ENCODE measurements around the gene BRIP1.
"Not testable (repeated sequence)": the region's sequence is repeated elsewhere in the genome, so short reads cannot be mapped to it uniquely, and the experiment has no call there.

Gene BRIP1

DNA sequence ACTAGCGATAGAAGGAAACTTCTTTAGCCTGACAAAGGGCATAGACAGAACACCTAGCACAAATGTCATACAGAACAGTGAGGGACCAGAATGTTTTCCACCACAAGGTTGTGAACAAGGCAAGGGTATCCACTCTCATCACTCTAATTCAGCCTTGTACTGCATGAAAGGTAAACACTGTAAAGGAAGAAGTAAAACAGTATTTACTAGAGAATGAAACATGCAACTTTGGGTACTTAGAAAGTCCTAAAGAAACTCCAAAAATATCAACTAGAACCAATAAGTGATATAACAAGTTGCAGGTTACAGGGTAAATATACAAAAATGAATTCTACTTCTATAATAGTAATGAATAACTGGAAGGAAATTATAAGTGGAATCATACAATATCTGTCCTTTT lies 32.2 kb downstream of the BRIP1 start:
- no peak for DNase-seq (ENCODE audit: low read depth in 2 of 3, low spot score in 2 of 3)

GRCh38 chr17:61828694-61829093 lies 34.6 kb downstream of the BRIP1 start:
- no peak for DNase-seq (ENCODE audit: low read depth in 2 of 3, low spot score in 2 of 3)

GRCh38 chr17:61827649-61828395 lies 35.5 kb downstream of the BRIP1 start:
- DNase-seq (ENCODE audit: low read depth in 2 of 3, low spot score in 2 of 3), result no peak

GRCh38 chr17:61826866-61827265 lies 36.5 kb downstream of the BRIP1 start:
- not testable (repeated sequence) for DNase-seq (ENCODE audit: low read depth in 2 of 3, low spot score in 2 of 3)

DNA sequence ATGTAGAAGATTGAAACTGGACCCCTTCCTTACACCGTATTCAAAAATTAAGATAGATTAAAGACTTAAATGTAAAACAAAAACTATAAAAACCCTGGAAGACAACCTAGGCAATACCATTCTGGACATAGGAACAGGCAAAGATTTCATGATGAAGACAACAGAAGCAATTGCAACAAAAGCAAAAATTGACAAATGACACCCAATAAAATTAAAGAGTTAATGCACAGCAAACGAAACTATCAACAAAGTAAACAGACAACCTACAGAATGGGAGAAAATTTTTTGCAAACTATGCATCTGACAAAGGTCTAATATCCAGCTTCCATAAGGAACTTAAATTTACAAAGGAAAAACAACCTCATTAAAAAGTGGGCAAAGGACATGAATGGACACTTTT lies 37.1 kb downstream of the BRIP1 start:
- DNase-seq (ENCODE audit: low read depth in 2 of 3, low spot score in 2 of 3), result not testable (repeated sequence)

DNA sequence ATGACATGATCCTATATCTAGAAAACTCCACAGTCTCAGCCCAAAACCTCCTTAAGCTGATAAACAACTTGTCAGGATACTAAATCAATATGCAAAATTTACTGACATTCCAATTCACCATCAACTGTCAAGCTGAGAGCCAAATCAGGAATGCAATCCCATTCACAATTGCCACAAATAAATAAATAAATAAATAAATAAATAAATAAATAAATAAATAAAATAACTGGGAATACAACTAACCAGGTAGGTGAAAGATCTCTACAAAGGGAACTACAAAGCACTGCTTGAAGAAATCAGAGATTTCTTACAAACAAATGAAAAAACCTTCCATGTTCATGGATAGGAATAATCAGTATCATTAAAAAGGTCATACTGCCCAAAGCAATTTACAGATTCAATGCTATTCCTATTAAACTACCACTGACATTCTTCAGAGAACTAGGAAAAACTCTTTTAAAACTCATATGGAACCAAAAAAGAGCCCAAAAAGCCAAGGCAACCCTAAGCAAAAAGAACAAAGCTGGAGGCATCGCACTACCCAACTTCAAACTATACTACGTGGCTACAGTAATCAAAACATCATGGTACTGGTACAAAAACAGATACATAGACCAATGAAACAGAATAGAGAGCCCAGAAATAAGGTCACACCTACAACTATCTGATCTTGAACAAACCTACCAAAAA lies 37.7 kb downstream of the BRIP1 start:
- no peak for DNase-seq (ENCODE audit: low read depth in 2 of 3, low spot score in 2 of 3)

GRCh38 chr17:61822326-61823285 lies 40.7 kb downstream of the BRIP1 start:
- no peak for DNase-seq (ENCODE audit: low read depth in 2 of 3, low spot score in 2 of 3)

GRCh38 chr17:61821655-61822054 lies 41.7 kb downstream of the BRIP1 start:
- no peak for DNase-seq (ENCODE audit: low read depth in 2 of 3, low spot score in 2 of 3)

DNA sequence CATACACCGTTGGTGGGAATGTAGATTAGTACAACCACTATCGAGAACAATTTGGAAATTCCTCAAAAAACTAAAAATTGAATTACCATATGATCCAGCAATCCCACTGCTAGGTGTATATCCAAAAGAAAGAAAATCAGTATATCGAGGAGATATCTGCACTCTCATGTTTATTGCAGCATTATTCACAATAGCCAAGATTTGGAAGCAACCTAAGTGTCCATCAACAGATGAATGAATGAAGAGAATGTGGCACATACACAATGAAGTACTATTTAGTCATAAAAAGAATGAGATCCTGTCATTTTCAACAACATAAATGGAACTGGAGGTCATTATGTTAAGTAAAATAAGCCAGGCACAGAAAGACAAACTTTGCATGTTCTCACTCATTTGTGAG lies 44.1 kb downstream of the BRIP1 start:
- DNase-seq (ENCODE audit: low read depth in 2 of 3, low spot score in 2 of 3), result not testable (repeated sequence)

GRCh38 chr17:61818225-61818624 lies 45.1 kb downstream of the BRIP1 start:
- no peak for DNase-seq (ENCODE audit: low read depth in 2 of 3, low spot score in 2 of 3)

DNA sequence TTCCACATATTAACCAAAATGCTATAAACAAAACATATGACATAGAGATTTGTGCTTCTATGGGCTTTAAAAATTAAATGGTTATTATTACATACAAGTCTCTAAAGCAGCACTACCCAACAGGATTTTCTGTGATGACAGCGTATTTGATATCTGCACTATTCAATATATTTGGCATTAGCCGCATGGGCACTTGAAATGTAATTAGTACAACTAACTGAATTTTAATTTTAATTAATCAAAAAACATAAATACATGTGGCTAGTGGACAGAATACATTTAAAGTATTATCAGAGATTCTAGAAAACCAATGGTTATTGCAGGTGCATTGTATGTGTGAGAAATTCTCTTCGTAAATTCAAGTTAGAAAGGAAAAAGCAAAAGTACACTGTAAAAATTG lies 45.9 kb downstream of the BRIP1 start:
- DNase-seq (ENCODE audit: low read depth in 2 of 3, low spot score in 2 of 3), result no peak

DNA sequence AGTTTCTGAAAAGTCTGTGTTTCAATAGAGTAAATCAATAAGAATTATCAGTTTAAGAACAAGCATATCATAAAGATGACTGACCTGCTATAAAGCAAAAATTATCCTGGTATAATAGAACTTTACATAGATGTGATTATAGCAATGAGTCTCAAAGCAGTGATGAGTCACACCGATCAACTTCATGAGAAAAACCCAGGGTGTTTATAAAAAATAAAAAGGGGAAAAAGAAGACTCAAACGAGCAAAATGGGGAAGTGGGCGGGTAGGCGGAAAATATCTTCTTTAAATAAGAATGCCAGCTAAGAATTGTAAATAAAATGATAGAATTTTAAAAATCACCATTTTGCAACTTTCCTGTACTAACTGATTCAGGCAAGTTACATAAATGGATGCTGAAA lies 46.8 kb downstream of the BRIP1 start:
- no peak for DNase-seq (ENCODE audit: low read depth in 2 of 3, low spot score in 2 of 3)

DNA sequence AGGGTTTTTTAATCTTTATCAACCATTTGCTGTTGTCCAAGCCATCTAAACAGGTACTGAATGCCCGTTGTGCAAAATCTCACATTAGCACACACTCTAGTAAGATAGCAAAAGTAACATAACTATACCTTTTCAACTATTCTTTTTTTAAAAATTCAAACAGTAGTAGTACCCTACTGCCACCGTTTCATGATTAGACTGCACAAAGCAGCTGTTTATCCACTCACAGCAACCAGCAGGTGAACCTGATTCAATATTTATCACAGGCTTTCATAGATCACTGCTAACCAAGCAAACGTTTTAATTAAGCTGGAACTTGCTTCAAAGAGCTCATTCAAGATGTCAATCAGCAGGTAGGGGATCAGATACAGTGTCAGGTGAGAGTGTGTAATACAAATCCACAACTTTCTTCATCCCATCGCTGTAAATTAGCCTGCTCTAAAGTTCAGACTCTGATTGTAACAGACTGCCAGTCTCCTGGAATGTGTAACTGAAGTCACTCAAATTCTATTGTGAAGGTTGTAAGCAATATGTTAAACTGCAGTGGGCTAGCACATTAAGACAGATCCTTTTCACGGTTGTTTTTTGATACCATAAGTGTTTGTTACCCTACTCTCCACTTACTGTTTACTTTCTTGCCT lies 47.3 kb downstream of the BRIP1 start:
- no peak for DNase-seq (ENCODE audit: low read depth in 2 of 3, low spot score in 2 of 3)

GRCh38 chr17:61814485-61814884 lies 48.8 kb downstream of the BRIP1 start:
- DNase-seq (ENCODE audit: low read depth in 2 of 3, low spot score in 2 of 3), result no peak

GRCh38 chr17:61813211-61813610 lies 50.1 kb downstream of the BRIP1 start:
- DNase-seq (ENCODE audit: low read depth in 2 of 3, low spot score in 2 of 3), result no peak

DNA sequence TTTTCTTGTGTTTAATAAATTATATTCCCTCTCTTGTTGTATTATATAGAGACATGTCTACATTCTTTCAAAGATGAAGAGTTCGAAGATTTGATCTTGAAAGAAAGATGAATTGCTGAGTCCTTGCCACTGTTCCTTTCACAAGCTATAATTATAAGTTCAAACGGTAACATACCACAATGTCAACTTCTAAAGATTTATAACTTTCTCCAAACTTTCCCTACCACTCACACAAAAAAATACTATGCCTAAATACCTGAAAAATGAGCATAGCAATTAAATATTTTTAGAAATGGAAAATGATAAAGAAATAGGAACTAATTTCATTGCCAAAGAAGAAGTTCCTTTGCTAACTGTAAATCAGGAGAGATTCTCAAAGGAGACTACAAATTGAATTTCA lies 50.6 kb downstream of the BRIP1 start:
- no peak for DNase-seq (ENCODE audit: low read depth in 2 of 3, low spot score in 2 of 3)

DNA sequence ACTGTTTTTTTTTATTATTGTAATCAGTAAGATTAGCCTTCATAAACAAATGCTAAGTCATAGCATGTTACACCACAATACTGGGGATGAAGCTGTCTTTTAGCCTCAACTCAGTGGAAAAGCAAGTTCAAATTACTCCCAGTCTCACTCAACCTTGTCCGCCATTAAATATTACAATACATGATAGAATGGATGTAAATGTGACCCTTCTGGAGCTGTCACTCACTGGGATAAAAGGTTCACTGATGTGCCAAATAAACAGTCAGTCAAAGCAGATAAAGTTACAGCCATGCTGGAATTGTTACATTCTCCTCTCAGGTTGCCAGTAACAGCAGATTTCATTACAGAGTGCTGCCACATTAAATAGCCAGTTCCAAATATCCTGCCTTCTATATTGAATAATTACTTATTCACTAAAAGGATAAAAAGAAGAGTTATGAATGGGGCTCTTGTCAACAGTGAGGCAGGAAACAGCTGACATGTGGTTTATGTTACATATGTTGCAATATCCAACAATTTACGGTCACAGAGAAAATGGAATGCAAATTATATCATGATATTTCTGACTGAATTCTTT lies 53.4 kb downstream of the BRIP1 start:
- no peak for DNase-seq (ENCODE audit: low read depth in 2 of 3, low spot score in 2 of 3)

- no peak for DNase-seq (ENCODE audit: low read depth in 2 of 3, low spot score in 2 of 3)
Observed at GRCh38 chr17:61808442-61808841, 54.9 kb downstream of the BRIP1 start.

DNA sequence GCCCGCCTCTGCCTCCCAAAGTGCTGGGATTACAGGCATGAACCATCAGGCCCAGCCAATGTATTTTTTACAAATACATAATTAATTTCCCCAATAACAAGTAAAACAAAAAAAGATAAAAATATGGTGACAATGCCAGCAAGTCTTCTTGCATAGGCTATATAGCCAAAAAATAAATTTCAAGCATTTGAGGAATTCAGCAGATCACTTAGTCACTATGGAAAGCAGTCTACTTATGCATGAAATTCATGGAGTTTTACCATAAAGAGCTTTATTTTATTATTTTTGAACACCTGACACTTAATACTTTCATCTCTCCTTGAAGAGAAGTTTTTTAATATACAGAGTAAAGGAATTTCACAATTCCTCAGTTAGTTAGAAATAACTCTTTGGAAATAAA lies 56.4 kb downstream of the BRIP1 start:
- no peak for DNase-seq (ENCODE audit: low read depth in 2 of 3, low spot score in 2 of 3)

DNA sequence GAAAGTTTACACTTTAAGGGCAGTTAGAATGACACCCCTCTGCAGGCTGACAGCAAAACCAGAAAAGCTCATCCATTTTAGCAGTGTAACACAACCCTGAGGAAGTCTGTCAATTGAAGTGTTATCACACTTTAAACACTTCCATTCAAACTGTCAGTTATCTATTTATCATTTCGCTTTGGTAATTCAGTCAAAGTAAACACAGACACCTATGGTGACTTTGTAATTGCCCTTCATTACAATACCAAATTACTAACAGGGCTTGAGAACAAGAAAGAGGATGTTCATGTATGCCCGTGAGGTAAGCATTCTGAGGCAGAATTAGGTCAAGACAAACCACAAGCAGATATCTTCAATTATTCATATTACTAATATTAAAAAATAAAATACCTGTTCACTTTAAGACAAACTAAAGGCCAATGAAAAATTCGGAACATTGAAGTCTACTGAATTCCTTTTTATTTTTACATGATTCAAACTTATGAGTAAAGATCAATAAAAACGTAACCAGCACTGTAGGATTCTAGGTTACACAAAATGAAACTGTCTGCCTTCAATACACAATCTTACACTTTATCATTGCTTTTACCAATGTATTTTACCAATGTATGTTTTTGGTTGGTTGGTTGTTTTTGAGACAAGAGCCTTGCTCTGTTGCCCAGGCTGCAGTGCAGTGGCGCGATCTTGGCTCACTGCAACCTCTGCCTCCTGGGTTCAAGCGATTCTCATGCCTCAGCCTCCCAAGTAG lies 57.1 kb downstream of the BRIP1 start:
- DNase-seq (ENCODE audit: low read depth in 2 of 3, low spot score in 2 of 3), result no peak

Measured in activated CD8-positive, alpha-beta memory T cell treated with anti-CD3 and anti-CD28 coated beads for 48 hours (primary cell).